ENCODE measurements around the gene DDAH2.

DDAH2 gene

DNA sequence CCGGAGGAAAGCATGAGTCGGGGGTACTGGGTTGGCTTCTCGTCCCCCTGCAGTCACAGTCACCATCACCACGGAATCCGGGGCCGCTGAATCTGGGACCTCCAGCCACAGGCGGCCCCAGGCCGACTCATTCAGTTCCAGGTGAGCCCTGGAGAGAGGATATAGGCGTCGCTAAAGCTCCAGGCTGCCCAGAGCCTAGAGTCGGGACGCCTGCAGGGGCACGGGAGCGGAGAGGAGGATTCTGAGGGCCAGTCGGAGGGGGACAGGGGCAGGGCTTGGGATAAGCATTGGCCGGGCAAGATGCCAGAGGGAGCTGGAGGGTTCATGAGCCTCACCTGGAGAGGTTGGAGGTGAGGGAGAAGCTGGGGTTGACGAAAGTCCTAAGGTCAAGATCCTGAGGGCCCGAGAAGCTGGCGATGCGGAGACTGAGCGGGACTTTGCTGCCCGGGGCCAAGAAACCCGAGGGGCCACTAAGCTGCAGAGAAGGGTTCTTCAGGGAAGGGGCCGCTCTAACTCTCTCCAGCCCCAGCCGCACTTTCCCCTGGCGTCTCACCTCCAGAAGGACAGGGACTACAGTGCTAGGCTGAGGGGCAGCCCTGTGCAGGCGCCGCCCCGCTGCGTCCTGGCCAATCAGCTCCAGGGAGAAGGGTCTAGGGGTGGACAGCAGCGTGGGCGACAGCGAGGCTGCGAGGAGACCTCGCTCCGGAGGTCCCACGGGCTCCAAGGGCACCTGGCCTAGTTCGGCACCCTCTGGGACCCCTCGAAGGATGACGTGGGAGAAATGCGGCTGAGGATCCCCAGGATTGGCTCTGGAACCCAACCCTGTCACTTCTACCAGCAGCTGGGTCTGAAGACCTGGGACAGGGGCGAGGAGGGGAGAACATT lies 37.1 kb upstream of the DDAH2 start:
- H3K27me3 Mint-ChIP-seq: no peaks in the 10 kb centered on the region
- DNase-seq: no peak
- no peak for ATAC-seq
- peaks cover 21% of the 10 kb centered on the region for H3K36me3 Mint-ChIP-seq (ENCODE audit: low read depth)
- peaks cover 14% of the 10 kb centered on the region for H3K4me1 Mint-ChIP-seq
- H3K9me3 Mint-ChIP-seq: no peaks in the 10 kb centered on the region
- H3K4me3 Mint-ChIP-seq: no peak overlapping the region
- H3K27ac Mint-ChIP-seq: no peak overlapping the region

DNA sequence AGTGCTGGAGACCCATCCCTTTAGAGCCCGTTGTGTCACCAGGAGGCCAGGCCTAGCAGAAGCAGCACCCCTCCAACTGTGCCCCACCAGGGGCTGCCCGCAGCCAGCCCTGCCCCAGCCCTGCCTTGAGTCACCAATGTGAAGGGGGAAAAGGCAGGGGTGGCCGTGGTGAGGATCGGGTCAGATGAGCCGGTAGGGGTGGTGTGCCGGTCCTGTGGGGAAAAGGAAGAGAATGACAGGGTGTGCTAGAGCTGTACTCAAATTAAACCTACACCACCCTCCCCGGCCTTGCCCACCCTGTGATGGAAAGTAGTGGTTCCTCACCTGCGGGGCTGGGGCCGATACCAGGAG lies 36.4 kb upstream of the DDAH2 start:
- no peaks in the 10 kb centered on the region for H3K27me3 Mint-ChIP-seq
- H3K4me3 Mint-ChIP-seq: no peak overlapping the region
- no peak for ATAC-seq
- H3K36me3 Mint-ChIP-seq (ENCODE audit: low read depth): peaks cover 25% of the 10 kb centered on the region
- H3K4me1 Mint-ChIP-seq: peaks cover 11% of the 10 kb centered on the region
- no peak overlapping the region for H3K27ac Mint-ChIP-seq
- H3K9me3 Mint-ChIP-seq: no peaks in the 10 kb centered on the region
- no peak for DNase-seq

DNA sequence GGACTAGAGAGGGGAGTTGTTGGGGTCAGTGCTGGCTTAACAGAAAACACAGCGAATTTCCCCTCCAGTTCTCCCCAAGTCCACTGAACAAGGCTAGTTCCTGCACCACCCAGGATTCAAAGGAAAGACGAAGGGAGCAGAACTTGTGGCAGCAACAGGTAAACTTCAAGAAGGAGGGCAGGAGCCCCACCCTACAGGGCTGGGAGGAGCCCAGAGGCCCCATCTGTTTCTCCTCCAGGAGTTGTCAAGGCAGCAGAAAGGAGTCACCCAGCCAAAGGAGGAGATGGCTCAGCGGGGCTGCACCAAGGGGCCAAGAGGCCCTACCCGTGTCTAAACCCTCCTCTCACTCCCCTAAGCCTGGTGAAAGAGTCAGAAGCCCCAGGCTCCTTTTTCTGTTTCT lies 35.1 kb upstream of the DDAH2 start:
- Mint-ChIP-seq H3K27ac (no peak overlapping the region), H3K4me1 (peaks cover 4% of the 10 kb centered on the region), H3K36me3 (ENCODE audit: low read depth) (peaks cover 37% of the 10 kb centered on the region), H3K4me3 (no peak overlapping the region), H3K27me3 (no peaks in the 10 kb centered on the region), H3K9me3 (no peaks in the 10 kb centered on the region)
- DNase-seq: no peak
- no peak for ATAC-seq

DNA sequence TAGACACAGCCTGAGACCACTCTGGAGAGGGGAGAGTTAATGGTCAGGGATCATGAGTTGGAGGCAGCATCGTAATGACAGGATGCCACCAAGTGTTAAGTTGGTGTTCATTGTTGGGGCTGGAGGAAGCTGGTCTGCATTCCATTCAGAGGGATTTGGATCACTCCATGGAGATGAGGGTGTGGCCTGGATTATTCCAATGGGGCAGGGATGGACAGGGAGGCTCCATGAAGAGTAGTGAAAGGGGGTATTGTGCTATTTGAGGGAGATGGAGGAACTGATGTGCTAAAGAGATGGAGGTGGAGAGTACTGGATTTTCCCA lies 34.5 kb upstream of the DDAH2 start:
- no peak overlapping the region for H3K27ac Mint-ChIP-seq
- no peak overlapping the region for H3K4me3 Mint-ChIP-seq
- DNase-seq: no peak
- peaks cover 43% of the 10 kb centered on the region for H3K36me3 Mint-ChIP-seq (ENCODE audit: low read depth)
- no peaks in the 10 kb centered on the region for H3K27me3 Mint-ChIP-seq
- no peak for ATAC-seq
- peaks cover 2% of the 10 kb centered on the region for H3K4me1 Mint-ChIP-seq
- no peaks in the 10 kb centered on the region for H3K9me3 Mint-ChIP-seq

DNA sequence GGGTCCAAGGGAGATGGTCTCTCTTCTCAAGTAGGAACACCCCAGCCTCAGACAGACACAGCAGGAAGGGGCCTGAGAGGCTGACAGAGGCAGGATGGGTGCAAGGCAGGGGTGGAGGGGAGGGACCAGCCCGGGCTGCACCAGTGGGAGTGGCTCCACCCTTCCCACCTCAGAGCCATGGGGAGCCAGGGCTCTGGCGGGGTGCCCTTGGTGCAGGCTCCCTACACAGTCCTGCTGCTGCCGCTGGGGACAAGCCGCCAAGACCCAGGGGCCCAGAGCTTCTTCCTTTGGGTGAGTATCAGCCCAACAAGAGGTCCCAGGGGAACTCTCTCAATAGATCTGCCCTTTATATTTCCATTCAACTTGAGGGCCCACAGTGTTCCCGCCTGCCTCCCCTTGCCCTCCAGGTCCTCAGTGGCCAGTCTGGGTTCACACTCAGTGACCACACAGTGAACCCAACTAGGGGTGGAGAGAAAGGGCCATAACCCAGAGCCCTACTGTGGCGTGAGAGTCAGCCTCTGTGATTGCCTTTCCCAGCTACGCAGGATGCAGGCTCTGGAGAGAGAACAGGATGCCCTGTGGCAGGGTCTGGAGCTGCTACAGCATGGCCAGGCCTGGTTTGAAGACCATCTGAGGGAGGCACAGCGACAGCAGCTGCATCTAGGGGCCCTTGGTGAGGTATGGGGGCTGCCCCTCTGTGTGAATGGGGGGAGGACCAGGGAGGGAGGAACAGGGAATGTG lies 33.9 kb upstream of the DDAH2 start:
- DNase-seq (no peak), ATAC-seq (no peak)
- H3K27ac Mint-ChIP-seq: no peak overlapping the region
- H3K27me3 Mint-ChIP-seq: no peaks in the 10 kb centered on the region
- peaks cover 2% of the 10 kb centered on the region for H3K4me1 Mint-ChIP-seq
- peaks cover 48% of the 10 kb centered on the region for H3K36me3 Mint-ChIP-seq (ENCODE audit: low read depth)
- H3K4me3 Mint-ChIP-seq: no peak overlapping the region
- H3K9me3 Mint-ChIP-seq: no peaks in the 10 kb centered on the region

DNA sequence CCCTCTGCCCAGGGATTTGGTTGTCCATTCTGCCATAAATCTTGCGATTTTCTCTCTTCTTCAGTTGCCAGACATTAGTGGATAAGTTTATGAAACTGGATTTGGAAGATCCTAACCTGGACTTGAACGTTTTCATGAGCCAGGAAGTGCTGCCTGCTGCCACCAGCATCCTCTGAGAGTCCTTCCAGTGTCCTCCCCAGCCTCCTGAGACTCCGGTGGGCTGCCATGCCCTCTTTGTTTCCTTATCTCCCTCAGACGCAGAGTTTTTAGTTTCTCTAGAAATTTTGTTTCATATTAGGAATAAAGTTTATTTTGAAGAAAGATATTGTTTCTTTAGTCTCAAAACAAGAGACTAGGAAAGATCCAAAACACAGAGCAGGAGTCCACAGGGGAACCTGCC lies 33.3 kb upstream of the DDAH2 start, which contains the start of gene SAPCD1:
Gene SAPCD1, plus strand, starts transcription at position 301 of the 400 bp plus-strand sequence. CDS start 399 bp downstream, outside the sequence.
- ATAC-seq (no peak), DNase-seq (no peak)
- peaks cover 2% of the 10 kb centered on the region for H3K4me1 Mint-ChIP-seq
- no peak within 1 kb of the TSS for H3K4me3 Mint-ChIP-seq
- H3K27me3 Mint-ChIP-seq: no peaks in the 10 kb centered on the region
- no peaks in the 10 kb centered on the region for H3K9me3 Mint-ChIP-seq
- H3K27ac Mint-ChIP-seq: no peak within 1 kb of the TSS
- H3K36me3 Mint-ChIP-seq (ENCODE audit: low read depth): peaks cover 51% of the 10 kb centered on the region

DNA sequence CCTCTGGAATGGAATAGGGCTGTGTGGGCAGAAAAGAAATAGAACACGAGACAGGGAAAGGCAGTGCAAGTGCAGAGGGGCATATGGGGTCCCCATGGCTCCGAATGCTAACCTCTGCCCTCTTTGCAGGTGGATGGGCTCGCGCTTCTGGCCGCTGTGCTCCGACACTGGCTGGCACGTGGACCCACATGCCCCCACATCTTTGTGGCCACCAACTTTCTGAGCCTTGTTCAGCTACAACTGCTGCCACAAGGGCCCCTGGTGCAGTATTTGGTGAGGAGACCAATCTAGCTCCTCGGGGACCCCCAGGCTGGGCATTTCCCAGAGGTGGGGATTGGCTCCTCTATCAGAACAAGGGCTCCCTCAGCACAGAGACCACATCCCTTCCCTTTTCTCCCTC lies 32.2 kb upstream of the DDAH2 start:
- no peak for ATAC-seq
- Mint-ChIP-seq H3K27ac (no peak overlapping the region), H3K36me3 (ENCODE audit: low read depth) (peaks cover 53% of the 10 kb centered on the region), H3K27me3 (no peaks in the 10 kb centered on the region), H3K9me3 (no peaks in the 10 kb centered on the region), H3K4me1 (peaks cover 2% of the 10 kb centered on the region), H3K4me3 (no peak overlapping the region)
- DNase-seq: no peak

DNA sequence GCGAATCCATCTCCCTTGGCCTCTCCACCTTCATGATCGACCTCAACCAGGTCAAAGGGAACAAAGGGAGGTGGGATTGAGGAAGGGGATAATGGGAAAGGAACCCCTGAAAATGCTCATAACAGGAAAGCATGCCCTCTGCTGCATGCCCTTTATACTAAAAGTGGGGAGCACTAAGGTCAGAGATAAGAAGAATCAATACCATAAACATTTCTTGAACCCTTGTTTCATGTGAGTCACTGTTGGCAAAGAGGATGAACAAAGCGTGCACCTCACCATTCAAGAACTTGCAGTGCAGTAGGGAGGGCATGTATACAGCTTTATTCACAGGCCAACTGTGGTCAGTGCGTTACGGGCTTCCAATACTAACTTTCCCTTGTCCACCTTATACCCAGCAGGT lies 31.7 kb upstream of the DDAH2 start:
- H3K27ac Mint-ChIP-seq: no peak overlapping the region
- H3K36me3 Mint-ChIP-seq (ENCODE audit: low read depth): peaks cover 53% of the 10 kb centered on the region
- H3K4me1 Mint-ChIP-seq: peaks cover 2% of the 10 kb centered on the region

DNA sequence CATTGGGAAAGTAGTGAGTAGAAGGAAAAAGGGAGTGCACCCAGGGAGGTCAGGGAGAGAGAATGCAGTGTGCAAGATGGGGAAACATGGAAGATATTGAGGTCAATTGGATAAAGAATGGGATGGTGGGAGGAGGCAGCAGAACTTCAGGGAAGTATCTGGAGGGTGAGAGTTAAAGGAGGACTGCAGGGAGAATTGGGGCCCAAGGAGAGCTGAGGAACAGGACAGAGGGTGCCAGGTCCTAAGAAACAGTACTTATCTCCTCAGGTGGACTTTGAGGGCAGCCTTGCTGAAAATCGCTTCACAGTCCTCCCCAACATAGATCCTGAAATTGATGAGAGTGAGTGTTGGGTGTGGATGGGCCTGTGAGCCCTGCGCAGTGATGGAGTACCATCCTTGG lies 29.2 kb upstream of the DDAH2 start:
- Mint-ChIP-seq H3K36me3 (ENCODE audit: low read depth) (peaks cover 44% of the 10 kb centered on the region), H3K9me3 (no peaks in the 10 kb centered on the region), H3K27me3 (no peaks in the 10 kb centered on the region), H3K4me3 (no peak overlapping the region), H3K4me1 (no peaks in the 10 kb centered on the region), H3K27ac (no peak overlapping the region)
- no peak for DNase-seq
- no peak for ATAC-seq

More for the DNA sequence above, 31.7 kb upstream of the DDAH2 start:
- ATAC-seq: no peak
- DNase-seq: no peak
- no peaks in the 10 kb centered on the region for H3K27me3 Mint-ChIP-seq
- no peak overlapping the region for H3K4me3 Mint-ChIP-seq
- no peaks in the 10 kb centered on the region for H3K9me3 Mint-ChIP-seq

DNA sequence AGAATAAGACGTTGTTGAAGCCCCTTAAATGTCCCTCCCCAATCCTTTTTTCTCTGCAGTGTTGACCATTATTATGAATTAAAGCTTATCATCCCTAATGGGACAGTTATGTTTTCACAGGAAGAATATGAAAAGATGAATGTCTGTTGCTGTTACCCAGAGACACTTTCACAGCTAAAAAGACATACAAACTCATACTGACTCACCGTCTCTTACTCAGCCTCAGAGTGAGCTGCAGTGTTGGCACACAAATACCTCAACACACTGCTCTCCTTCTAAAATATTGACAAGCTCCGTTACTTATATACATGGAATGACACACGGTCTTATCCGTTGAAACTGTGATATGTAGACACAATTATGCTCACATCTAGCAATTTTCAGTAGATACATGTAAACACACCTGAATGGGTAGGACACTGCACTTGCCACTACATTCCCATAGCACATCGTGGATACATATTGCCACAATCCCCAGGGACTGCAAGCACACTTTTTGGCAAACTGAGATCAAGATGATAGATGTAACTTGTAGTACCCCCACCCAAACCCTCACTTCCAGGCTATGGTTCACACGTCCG lies 23.7 kb upstream of the DDAH2 start:
- no peak for ATAC-seq
- Mint-ChIP-seq H3K4me1 (no peaks in the 10 kb centered on the region), H3K27ac (no peak overlapping the region), H3K9me3 (no peaks in the 10 kb centered on the region), H3K4me3 (no peak overlapping the region), H3K27me3 (no peaks in the 10 kb centered on the region), H3K36me3 (ENCODE audit: low read depth) (peaks cover 17% of the 10 kb centered on the region)
- DNase-seq: no peak

DNA sequence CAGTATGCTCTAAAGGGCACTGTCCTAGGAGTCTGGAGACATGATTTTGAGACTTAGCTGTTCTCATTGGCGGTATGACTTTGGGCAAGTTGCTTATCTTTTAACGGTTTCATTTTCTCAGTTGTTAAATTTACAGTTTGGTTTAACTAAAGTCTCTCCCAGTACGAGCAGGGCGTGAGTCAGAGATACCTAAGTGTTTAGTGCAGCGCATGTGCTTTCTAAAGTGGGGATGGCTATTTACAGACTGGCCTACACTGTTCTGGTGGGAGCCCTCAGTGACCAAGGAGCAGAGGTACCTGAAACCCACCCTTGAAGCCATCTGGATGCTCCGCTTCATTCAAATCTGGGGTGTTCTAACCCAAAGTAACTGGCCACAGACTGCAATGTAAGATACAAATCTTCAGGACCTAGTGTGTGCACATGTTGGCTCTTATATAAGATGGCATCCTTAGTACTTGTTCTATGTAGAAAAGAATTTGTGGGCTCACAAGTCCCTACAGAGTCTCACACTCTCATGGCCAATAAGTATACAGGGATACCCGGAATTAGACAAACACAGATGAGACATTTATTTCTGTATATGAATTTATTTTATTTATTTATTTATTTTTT lies 21.4 kb upstream of the DDAH2 start:
- H3K27me3 Mint-ChIP-seq: no peaks in the 10 kb centered on the region
- peaks cover 28% of the 10 kb centered on the region for H3K36me3 Mint-ChIP-seq (ENCODE audit: low read depth)
- no peak for ATAC-seq
- H3K27ac Mint-ChIP-seq: no peak overlapping the region
- DNase-seq: no peak
- no peaks in the 10 kb centered on the region for H3K9me3 Mint-ChIP-seq
- no peak overlapping the region for H3K4me3 Mint-ChIP-seq
- H3K4me1 Mint-ChIP-seq: no peaks in the 10 kb centered on the region

DNA sequence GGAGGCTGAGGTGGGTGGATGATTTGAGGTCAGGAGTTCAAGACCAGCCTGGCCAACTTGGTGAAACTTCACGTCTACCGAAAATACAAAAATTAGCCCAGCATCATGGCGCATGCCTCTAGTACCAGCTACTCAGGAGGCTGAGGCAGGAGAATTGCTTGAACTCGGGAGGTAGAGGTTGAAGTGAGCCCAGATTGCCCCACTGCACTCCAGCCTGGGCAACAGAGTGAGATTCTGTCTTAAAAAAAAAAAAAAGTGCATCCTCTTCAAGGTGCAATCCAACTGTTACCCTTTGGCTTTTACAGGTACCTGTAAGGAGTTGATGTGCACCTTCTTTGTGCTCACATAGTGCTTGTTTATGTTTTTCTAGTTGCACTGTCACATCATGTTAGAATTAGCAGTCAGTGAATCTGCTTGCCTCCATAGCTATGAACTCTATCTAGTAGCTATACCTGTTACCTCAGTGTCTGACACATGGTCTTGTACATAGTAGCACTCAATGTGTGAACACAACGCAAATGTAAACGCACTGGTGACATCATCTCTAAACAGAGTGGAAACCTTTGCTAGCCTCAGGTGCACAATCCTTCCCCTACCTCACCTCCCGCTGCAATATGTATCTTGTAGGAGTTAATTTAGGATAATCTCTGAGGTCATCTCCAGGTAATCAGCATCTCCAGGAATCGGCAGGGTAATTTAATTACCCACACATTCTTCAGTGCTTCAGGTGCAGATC lies 20.4 kb upstream of the DDAH2 start:
- Mint-ChIP-seq H3K4me1 (no peaks in the 10 kb centered on the region), H3K27me3 (no peaks in the 10 kb centered on the region), H3K4me3 (no peak overlapping the region), H3K27ac (no peak overlapping the region), H3K9me3 (no peaks in the 10 kb centered on the region), H3K36me3 (ENCODE audit: low read depth) (peaks cover 32% of the 10 kb centered on the region)
- DNase-seq (no peak), ATAC-seq (no peak)

DNA sequence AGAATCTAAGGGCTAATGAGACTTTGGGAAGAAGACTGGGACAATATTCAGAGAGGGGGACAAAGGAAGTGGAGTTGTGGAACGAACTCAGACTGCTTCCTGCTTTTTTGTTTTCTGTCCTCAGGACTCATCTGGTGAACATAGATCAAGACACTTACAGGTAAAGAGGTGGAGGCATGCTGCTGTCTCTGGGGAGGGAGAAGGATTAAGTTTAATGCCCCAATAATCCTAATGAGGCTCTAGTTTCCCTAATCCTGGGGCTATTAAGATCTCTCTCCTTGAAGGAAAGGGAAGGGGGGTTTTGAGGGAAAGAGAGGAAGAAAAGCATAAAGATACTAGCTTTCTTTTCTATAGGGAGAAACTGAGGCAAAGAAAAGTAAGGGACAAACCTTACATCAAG lies 15.3 kb upstream of the DDAH2 start:
- ATAC-seq: no peak
- no peak for DNase-seq
- Mint-ChIP-seq H3K4me3 (no peak overlapping the region), H3K27ac (no peak overlapping the region), H3K27me3 (peaks cover 3% of the 10 kb centered on the region), H3K36me3 (ENCODE audit: low read depth) (peaks cover 62% of the 10 kb centered on the region), H3K9me3 (no peaks in the 10 kb centered on the region), H3K4me1 (peaks cover 23% of the 10 kb centered on the region)

DNA sequence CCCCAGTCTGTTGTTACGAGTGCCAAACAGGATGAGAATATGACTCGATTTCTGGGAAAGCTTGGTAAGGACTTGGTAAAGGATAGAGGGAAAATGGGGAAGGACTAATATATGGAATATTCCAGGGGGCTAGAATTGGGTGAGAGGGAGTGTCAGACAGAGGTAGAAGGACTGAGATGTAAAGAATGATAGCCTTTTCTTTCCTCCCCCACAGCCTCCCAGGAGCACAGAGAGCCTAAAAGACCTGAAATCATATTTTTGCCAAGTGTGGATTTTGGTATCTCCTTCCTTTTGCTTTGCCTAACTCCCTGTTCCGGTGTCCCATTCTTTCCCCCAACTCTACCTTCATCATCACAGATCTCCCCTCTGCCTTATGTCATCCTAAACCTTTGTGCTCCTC lies 13.8 kb upstream of the DDAH2 start:
- no peak for DNase-seq
- H3K9me3 Mint-ChIP-seq: no peaks in the 10 kb centered on the region
- peaks cover 37% of the 10 kb centered on the region for H3K4me1 Mint-ChIP-seq
- no peak overlapping the region for H3K27ac Mint-ChIP-seq
- no peak for ATAC-seq
- peaks cover 56% of the 10 kb centered on the region for H3K36me3 Mint-ChIP-seq (ENCODE audit: low read depth)
- H3K4me3 Mint-ChIP-seq: no peak overlapping the region
- peaks cover 3% of the 10 kb centered on the region for H3K27me3 Mint-ChIP-seq
